ENCODE measurements around the gene LCN10.

LCN10 gene

DNA sequence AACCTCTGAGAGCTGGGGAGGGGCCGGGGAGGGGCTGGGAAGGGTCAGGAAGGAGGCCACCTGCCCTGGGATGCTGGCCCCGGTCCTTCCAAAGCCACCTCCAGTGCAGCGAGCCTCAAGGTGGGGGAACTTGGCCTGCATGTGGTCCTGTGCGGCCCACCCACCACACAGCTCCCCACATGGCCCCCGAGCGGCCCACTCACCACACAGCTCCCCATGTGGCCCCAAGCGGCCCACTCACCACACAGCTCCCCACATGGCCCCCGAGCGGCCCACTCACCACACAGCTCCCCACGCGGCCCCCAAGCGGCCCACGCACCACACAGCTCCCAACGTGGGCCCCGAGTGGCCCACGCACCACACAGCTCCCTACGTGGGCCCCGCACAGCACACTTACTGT lies 2.0 kb upstream of the LCN10 start:
- TF ChIP-seq, protein P1, sequence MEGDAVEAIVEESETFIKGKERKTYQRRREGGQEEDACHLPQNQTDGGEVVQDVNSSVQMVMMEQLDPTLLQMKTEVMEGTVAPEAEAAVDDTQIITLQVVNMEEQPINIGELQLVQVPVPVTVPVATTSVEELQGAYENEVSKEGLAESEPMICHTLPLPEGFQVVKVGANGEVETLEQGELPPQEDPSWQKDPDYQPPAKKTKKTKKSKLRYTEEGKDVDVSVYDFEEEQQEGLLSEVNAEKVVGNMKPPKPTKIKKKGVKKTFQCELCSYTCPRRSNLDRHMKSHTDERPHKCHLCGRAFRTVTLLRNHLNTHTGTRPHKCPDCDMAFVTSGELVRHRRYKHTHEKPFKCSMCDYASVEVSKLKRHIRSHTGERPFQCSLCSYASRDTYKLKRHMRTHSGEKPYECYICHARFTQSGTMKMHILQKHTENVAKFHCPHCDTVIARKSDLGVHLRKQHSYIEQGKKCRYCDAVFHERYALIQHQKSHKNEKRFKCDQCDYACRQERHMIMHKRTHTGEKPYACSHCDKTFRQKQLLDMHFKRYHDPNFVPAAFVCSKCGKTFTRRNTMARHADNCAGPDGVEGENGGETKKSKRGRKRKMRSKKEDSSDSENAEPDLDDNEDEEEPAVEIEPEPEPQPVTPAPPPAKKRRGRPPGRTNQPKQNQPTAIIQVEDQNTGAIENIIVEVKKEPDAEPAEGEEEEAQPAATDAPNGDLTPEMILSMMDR (IDR thresholded peaks at IDR 0.05) = no peak
- no peak for DNase-seq (ENCODE audit: low spot score)
- peak overlapping the region; percentile 14 for H3K4me3 ChIP-seq
- H3K27ac ChIP-seq = no peak overlapping the region

DNA sequence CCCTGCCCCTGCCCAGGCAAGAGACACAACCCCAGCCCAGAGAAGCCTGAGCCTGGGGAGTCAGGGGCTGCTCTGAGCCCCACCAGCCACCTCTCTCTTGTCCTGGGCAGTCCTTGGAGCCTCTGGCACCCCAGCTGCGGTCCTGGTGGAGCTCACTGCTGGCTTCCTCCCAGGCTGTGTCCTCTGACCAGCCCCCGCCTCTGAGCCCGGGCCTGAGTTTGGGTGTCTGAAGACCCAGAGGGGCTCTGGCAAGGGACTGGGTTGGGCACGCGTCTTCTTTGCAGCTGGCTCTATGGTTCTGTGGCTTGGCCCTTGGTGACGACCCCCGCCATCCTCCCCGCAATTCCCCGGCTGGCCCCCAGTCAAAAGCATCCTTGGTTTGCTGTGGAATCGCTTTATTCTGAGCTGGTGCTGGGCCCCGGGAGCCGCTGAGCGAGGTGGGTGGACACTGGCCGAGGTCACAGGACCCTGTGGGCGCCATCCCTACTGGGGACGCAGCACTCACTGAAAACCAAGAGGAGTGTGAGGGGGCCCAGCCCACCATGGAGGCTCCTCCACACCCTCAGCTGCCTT lies 985 bp upstream of the LCN10 start:
- no peak for DNase-seq (ENCODE audit: low spot score)
- Histone ChIP-seq H3K4me3 (no peak overlapping the region), H3K27ac (no peak overlapping the region)
- TF ChIP-seq, protein P1 (IDR thresholded peaks at IDR 0.05) = no peak

DNA sequence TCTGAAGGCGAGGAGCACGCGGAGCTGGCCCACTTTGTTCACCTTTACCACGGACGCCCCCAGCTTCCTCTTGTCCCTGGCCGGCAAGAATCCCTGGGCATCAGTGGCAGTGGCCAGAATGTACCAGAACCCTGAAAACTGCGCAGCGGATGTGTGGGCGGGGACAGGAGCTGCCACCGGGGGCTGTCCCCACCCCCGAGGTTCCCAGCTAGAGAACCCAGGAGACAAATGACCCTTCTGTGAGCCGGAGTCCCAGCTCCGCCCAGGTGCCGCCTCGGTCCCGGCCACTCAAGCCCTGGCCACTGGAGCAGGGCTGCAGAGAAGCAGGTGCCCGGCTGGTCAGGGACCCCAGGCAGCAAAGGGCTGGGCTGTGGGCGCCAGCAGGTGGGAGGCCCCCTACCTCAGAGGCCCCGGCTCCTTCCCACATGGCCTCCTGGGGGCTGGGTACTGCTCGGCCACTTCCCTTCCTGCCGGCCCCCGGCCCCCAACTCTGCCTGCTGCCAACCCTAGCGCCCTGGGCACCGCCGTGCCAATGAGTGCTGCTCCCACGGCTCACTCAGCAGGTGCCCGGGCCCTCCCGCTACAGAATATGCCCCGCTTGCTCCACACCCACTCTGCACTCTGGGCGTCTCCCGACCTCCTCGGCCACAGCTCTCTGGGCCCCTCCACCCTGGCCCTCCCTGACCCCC lies 713 bp downstream of the LCN10 start:
- peak overlapping the region; percentile 28 for H3K4me3 ChIP-seq
- no peak for DNase-seq (ENCODE audit: low spot score)
- no peak overlapping the region for H3K27ac ChIP-seq
- TF ChIP-seq, protein P1 (IDR thresholded peaks at IDR 0.05) = no peak

DNA sequence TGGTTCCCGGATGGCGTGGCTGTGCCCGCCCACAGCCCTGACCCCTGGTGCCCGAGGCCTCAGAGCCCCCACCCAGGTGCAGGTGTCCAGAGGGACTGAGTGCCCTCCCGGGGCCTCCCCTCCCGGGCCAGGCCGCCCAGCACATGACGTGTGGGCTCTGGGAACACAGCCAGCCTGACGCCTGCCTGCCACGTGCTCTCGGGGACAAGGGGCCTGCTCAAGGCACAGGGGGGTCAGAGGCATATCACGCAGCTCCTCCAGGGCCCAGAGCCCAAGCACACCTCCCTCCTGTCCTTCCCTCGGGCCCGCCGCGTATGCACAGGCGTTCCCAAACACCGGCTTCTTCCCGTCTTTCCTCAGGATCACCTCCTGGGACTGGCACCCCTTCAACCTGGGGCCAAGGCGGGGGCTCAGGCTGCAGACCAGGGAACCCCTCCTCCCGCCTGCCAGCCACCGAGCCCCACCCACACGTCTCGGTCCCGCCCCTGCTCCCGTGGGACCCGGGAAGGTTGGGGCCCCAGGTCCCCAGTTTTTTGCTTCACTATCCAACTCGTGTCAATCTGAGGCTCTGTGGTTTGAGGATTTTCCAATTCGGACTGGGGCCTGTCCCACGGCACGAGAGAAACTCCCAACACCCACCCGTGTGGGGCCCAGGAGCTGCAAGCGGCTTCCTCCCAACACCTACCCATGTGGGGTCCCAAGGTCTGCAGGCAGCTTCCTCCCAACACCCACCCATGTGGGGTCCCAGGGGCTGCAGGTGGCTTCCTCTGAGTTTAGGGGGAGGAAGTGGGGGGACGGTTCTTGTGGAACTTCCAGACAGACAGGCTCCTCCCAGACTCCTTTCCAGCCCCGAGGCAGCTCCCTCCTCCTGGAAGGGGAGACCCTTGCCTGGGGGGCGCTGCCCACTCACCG lies 1.5 kb downstream of the LCN10 start:
- TF ChIP-seq, protein P1 (IDR thresholded peaks at IDR 0.05) = no peak
- no peak overlapping the region for H3K4me3 ChIP-seq
- no peak for DNase-seq (ENCODE audit: low spot score)
- no peak overlapping the region for H3K27ac ChIP-seq

DNA sequence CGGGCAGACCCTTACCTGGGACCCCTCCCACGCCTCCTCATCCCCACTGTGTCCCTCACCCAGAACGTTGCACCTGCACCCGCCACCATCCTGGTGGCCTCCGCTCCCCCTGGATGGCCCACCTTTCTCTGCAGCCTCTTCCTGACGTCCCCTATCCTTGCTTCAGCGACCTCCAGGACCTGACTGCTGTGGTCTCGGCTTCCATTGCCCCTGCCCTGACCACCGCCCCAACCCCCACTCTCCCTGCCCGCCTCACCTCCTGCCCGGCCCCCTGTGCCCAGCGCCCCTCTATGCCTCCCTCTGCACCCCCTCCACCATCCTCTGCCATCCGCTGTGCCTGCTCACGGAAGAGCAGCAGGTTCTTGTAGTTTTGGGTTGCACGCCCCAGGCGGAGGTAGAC lies 2.2 kb downstream of the LCN10 start:
- TF ChIP-seq, protein P1 (IDR thresholded peaks at IDR 0.05) = no peak
- Histone ChIP-seq H3K4me3 (no peak overlapping the region), H3K27ac (no peak overlapping the region)
- no peak for DNase-seq (ENCODE audit: low spot score)

DNA sequence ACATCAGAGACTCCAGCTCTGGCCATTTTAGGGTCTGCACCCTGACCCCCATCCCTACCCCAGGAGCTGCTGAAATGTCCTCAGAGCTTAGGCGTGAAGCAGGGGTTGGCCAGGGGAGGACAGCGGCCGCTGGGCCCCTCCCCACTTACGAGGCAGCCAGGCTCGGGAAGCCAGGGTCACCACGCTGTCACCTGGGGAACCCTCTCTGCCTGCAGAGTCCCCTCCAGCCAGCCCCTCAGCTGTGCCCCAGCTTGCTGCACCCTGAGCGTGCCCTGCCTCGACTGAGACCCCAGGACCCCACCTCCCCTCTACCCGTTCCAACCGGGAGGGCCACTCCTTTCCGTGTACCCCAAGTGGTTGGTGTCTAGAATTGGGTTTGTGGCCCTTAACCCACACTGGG lies 2.7 kb downstream of the LCN10 start:
- no peak overlapping the region for H3K27ac ChIP-seq
- no peak for DNase-seq (ENCODE audit: low spot score)
- TF ChIP-seq, protein P1 (IDR thresholded peaks at IDR 0.05) = no peak
- H3K4me3 ChIP-seq = no peak overlapping the region

Data from coronary artery (tissue), 2 donors.